Stimulated activated CD8-positive, alpha-beta memory T cell treated with anti-CD3 and anti-CD28 coated beads, Interleukin-4, amount 100 ng/mL, for 1 hour (primary cell): ENCODE results near the gene DAAM1.

Experiments
- DNase-seq, 2 donors: peaks; one replicate each; pipeline ENCODE4 v3.0.0-alpha.2; 2020; ENCODE audit warnings: low read depth in 2 of 2, low spot score in 1 of 2

The DAAM1 gene

GRCh38 chr14:59359431-59360124, 171.1 kb downstream of the DAAM1 start:
- DNase-seq, result no peak

- no peak for DNase-seq
These were observed 171.8 kb downstream of the DAAM1 start for GRCh38 chr14:59360233-59360632.

GRCh38 chr14:59360923-59361794, 172.7 kb downstream of the DAAM1 start:
- no peak for DNase-seq

- no peak for DNase-seq
These were observed 174.0 kb downstream of the DAAM1 start for GRCh38 chr14:59362513-59362912.

GRCh38 chr14:59363531-59364226, 175.2 kb downstream of the DAAM1 start:
- DNase-seq, result no peak

- DNase-seq, result no peak
These were observed 181.8 kb downstream of the DAAM1 start for GRCh38 chr14:59370158-59370742.

- DNase-seq, result no peak
These were observed 183.3 kb downstream of the DAAM1 start for GRCh38 chr14:59371771-59372170.

- no peak for DNase-seq
These were observed 185.6 kb downstream of the DAAM1 start for GRCh38 chr14:59374048-59374447.

- no peak for DNase-seq
These were observed 188.2 kb downstream of the DAAM1 start for GRCh38 chr14:59376686-59377085.

GRCh38 chr14:59377491-59377890, 189.0 kb downstream of the DAAM1 start:
- no peak for DNase-seq

GRCh38 chr14:59377991-59378601, 189.6 kb downstream of the DAAM1 start:
- no peak for DNase-seq

GRCh38 chr14:59389936-59390335, 201.5 kb downstream of the DAAM1 start:
- DNase-seq, result no peak

- DNase-seq, result no peak
These were observed 202.9 kb downstream of the DAAM1 start for GRCh38 chr14:59391388-59391787.

GRCh38 chr14:59394268-59394667, 205.8 kb downstream of the DAAM1 start:
- DNase-seq, result no peak

GRCh38 chr14:59395672-59396071, 207.2 kb downstream of the DAAM1 start:
- DNase-seq, result no peak

- DNase-seq, result no peak
These were observed 210.4 kb downstream of the DAAM1 start for GRCh38 chr14:59398841-59399240.

GRCh38 chr14:59406454-59407245, 218.2 kb downstream of the DAAM1 start:
- DNase-seq, result no peak

- DNase-seq, result no peak
These were observed 219.0 kb downstream of the DAAM1 start for GRCh38 chr14:59407246-59408010.

GRCh38 chr14:59415836-59416602, 227.6 kb downstream of the DAAM1 start:
- no peak for DNase-seq
